GM21737 (cell line): Measurements from ENCODE around the gene TFAP2B.

Source experiments
- ATAC-seq: cut with Tn5 transposase; IDR thresholded peaks from one replicate; pipeline ENCODE4 v1.9.1; 2021; ENCODE audit warnings: mild to moderate bottlenecking, moderate library complexity; ENCODE audit not compliant: unreplicated experiment

Gene TFAP2B

GRCh38 chr6:50824552-50824951 is 5.9 kb downstream of the TFAP2B start:
- no peak for ATAC-seq

GRCh38 chr6:50825375-50826036 is 6.8 kb downstream of the TFAP2B start:
- no peak for ATAC-seq

- ATAC-seq = no peak
These were observed 7.5 kb downstream of the TFAP2B start for GRCh38 chr6:50826037-50826761.

- ATAC-seq = no peak
These were observed 8.1 kb downstream of the TFAP2B start for GRCh38 chr6:50826803-50827202.

- no peak for ATAC-seq
These were observed 10.4 kb downstream of the TFAP2B start for GRCh38 chr6:50829049-50829448.

- no peak for ATAC-seq
These were observed 11.3 kb downstream of the TFAP2B start for GRCh38 chr6:50829898-50830444.

- ATAC-seq = no peak
These were observed 12.5 kb downstream of the TFAP2B start for GRCh38 chr6:50831186-50831585.

GRCh38 chr6:50832912-50833311 is 14.2 kb downstream of the TFAP2B start:
- no peak for ATAC-seq

GRCh38 chr6:50834929-50835410 is 16.3 kb downstream of the TFAP2B start:
- no peak for ATAC-seq

GRCh38 chr6:50836231-50836630 is 17.6 kb downstream of the TFAP2B start:
- ATAC-seq = no peak

- no peak for ATAC-seq
These were observed 19.1 kb downstream of the TFAP2B start for GRCh38 chr6:50837589-50838445.

GRCh38 chr6:50840112-50840810 is 21.6 kb downstream of the TFAP2B start:
- no peak for ATAC-seq

GRCh38 chr6:50840811-50841192 is 22.1 kb downstream of the TFAP2B start:
- ATAC-seq = no peak

- no peak for ATAC-seq
These were observed 23.8 kb downstream of the TFAP2B start for GRCh38 chr6:50842446-50842845.

GRCh38 chr6:50842861-50843384 is 24.3 kb downstream of the TFAP2B start:
- no peak for ATAC-seq

- no peak for ATAC-seq
These were observed 25.2 kb downstream of the TFAP2B start for GRCh38 chr6:50843842-50844241.

GRCh38 chr6:50845499-50846143 is 26.9 kb downstream of the TFAP2B start:
- no peak for ATAC-seq

GRCh38 chr6:50846144-50846851 is 27.6 kb downstream of the TFAP2B start:
- ATAC-seq = no peak

GRCh38 chr6:50846852-50847155 is 28.1 kb downstream of the TFAP2B start:
- ATAC-seq = no peak
